NCI-H1092 treated with DMSO at 0.1 percent for 48 hours (cell line): ENCODE data around the gene TOGARAM1.
A peak's percentile ranks its signal among the peaks of the same experiment; 100 is the strongest.

ENCODE experiments used
- DNase-seq: peaks from one replicate; lab custom pipeline; 2025; lab: John Stamatoyannopoulos, UW

Gene TOGARAM1

DNA sequence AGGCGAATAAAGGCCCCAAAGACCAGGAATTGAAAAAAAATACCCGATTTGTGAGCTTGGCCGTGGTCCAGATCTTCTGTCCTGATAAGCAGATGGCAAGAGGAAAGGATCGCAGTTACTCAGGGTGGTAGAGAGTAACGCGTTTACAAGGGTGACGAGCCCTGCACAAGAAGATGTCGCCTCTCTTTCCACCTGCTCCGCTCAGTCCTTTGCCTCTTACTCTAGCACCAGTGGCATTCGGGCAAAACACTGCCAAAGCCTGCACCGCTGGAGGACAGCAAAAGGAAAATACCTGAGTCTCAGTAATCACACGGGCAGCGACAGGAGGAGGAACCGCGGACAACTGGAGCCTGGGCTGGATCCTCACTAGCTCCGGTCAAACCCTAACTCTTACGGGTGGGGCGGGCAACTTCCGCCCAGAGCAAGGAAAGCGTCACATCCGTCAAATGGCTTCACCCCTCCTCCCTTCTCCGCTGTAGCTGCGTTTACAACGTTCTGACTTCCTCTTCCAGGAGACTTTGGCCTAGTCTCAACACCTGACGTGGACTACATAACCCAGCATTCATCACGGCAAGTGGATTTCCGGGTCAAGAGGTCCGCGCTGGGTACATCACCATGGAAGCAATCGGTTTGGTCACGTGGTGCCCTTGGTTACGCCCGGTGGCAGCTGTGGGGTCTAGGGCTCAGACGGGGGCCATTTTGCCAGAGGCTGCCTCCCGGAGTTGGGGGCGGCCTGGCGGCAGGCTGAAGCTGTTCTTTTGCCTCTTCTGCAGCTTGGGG is at the start of gene TOGARAM1, which contains the start of gene KLHL28:
TOGARAM1 (plus strand) TSS at position 637 of the 780 bp plus-strand sequence. CDS start 232 bp downstream, outside the sequence.
KLHL28 (minus strand) TSS at position 394 of the 780 bp plus-strand sequence. CDS start 16,019 bp downstream, outside the sequence.
- DNase-seq: peak; percentile 100

DNA sequence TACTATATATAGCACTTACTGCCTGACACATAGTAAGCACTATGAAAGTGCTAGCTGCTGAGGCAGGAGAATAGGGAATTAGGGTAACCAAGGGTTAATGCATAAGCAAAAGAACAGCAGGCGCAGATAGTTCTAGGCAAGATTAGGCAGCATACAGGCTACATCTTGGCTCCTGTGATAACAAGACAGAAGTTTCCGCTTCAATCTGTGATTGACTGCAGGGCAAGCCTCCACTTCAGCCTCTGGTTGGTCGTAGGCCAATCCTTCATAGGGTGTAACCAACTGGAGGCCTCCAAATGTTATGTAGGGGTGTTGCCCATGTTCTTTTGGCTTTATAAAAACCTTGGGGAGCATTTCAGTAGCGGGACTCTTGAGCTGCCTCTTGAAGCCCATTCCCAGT is 47.1 kb upstream of the TOGARAM1 start:
- DNase-seq: no peak

DNA sequence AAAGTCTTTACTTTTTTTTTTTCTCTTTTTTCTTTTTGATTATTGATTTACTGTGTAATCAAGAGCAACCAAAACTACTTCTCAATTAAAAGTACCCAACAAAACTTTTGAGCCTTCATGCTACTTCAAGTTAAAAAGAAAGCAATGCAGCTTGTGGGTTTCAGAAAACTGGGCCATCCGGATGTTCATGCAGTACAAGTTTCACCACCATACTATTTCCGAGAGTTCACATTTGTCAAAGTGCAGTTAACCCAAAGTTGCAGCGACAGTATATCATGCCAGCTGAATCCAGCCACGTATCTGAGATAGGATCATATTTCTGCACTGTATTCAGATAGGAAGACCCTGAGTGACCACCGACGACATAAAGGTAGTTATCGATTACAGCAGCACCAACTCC is 33.2 kb upstream of the TOGARAM1 start:
- no peak for DNase-seq

DNA sequence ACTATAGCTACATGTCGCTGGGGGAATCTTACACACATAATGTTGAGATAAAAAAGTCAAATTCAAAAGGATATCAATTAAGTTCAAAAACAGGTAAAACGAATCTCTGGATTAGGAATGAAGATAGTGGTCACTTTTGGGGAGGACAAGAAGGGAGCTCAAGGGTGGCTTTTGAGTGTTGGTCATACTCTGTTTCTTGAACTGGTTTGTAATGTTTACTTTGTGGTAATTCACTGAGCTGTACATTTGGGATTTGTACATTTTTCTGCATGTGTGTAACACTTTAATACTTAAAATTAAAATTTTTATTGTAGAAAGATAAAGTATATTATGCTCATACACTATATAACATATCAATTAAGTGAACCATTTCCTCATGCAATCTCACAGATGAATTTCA is 26.8 kb upstream of the TOGARAM1 start:
- no peak for DNase-seq

DNA sequence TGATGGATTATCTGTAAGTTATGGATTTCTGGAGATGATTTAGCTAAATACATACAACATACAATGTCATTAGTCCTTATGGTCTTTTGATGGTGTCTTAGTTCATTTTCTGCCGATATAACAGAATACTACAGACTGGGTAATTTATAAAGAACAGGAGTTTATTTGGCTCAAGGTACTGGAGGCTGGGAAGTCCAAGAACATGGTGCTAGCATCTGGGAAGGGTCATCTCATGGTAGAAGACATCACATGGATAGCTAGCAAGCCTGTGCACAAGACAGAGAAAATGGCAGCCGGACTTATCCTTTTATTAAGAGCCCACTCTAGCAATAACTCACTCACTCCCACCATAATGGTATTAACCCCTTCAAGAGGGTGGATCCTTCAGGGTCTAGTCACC is 24.4 kb upstream of the TOGARAM1 start:
- no peak for DNase-seq

GRCh38 chr14:44940211-44940610 is 21.8 kb upstream of the TOGARAM1 start:
- no peak for DNase-seq

DNA sequence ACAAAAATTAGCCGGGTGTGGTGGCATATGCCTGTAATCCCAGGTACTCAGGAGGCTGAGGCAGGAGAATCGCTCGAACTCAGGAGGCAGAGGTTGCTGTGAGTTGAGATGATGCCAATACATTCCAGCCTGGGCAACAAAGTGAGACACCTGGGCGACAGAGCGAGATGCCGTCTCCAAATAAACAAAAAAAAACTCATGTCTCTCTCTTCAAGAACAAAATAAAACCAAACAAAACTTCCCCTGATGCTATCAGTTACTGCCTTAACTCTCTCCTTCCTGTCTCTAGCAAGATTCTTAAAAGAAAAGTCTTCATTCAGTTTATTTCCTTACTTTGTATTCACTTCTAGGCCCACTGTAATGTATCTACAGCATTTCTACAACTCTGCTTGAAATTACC is 21.0 kb upstream of the TOGARAM1 start:
- no peak for DNase-seq

DNA sequence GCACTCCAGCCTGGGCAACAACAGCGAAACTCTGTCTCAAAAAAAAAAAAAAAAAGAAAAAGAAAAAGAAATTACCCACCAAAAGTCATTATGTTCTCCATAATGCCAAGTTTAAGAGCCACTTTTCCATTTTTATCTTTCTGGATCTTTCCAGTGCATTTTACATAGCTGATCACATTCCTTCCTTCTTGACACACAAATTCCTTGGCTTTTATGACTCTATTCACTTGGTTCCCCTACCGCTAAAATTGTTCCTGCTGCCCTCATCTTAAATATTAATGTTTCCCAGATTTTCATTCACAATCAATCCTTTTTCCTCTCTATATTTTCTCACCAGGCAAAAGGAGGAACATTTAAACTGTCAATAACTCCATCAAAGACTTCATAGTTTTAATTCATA is 20.4 kb upstream of the TOGARAM1 start:
- DNase-seq: no peak

DNA sequence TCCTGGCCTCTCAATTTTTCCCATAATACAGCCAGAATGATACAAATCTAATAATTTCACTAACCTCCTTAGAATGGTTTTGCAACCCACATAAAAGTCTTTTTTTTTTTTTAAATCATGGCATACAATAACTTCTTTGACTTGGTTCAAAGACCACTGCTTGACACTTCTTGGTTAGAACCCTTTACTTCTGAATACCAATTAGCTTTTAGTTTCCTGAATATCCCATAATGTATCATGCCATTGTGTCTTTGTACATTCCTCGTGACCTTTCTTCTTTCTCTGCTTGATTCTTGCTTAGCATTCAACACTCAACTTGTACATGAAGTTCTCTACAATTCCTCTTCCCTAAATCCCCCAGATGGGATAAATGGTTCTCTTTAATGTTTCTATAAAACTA is 19.6 kb upstream of the TOGARAM1 start:
- DNase-seq: no peak

- DNase-seq: no peak
Measured at GRCh38 chr14:44944107-44944506, 17.9 kb upstream of the TOGARAM1 start.

DNA sequence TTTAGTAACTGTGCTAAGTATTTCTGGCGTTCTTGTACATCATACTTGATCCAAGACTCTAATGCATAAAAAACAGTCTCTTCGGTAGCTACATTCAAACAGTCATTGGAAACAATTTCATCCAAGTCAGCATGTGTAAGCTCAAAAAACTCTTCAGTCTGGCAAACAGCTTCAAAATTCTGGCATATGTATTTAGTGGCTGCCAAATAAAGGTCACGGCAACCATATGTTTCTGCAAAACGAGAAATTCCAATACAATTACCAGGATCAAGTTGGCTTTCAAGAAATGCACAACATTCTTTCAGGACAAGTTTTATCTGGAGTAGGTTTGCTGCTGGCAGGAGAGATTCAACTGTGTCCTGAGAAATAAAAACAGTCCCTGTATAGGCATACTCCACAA is 16.7 kb upstream of the TOGARAM1 start:
- DNase-seq: no peak

- no peak for DNase-seq
Measured at GRCh38 chr14:44951051-44951450, 10.9 kb upstream of the TOGARAM1 start.

GRCh38 chr14:44952391-44953110 is 9.4 kb upstream of the TOGARAM1 start:
- DNase-seq: no peak

GRCh38 chr14:44954750-44955149 is 7.2 kb upstream of the TOGARAM1 start:
- DNase-seq: no peak

DNA sequence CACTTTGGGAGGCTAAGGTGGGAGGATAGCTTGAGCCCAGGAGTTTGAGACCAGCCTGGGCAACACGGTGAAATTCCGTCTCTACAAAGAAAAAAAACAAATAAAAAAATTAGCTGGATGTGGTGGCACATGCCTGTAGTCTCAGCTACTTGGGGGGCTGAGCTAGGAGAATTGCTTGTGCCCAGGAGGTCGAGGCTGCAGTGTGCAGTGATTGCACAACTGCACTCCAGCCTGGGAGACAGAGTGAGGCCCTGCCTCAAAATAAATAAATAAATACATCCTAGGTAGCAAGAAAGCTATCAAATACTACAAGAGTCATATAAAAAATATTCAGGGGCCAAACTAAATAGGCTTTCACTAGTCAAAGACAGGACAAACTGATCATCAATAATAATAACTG is 6.5 kb upstream of the TOGARAM1 start:
- DNase-seq: no peak

GRCh38 chr14:44956866-44957265 is 5.1 kb upstream of the TOGARAM1 start:
- DNase-seq: no peak

- DNase-seq: no peak
Measured at GRCh38 chr14:44959538-44959937, 2.5 kb upstream of the TOGARAM1 start.

DNA sequence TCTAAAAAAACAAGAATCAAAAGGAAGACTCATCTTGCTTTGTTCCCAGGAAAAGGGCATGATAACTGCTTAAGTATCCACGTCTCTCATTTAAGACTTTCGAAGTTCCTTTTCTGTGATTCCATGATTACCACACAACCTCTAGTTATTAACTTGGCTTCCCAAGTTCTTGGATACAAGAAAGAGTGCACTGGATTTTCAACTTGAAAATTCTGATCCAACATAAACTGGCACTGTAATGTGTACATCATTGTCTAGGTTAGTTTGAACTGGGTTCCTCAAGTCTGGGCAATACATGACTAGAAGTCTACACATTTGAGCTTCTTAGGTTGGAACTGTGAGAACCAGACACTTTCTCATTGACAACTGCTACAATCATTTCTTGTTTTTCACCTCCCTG is 1.8 kb upstream of the TOGARAM1 start:
- no peak for DNase-seq

- no peak for DNase-seq
Measured at GRCh38 chr14:44960646-44961045, 1.3 kb upstream of the TOGARAM1 start.

GRCh38 chr14:44961151-44961553 is 838 bp upstream of the TOGARAM1 start:
- DNase-seq: peak; percentile 68

GRCh38 chr14:44962334-44963043 is 499 bp downstream of the TOGARAM1 start:
- DNase-seq: peak; percentile 67

DNA sequence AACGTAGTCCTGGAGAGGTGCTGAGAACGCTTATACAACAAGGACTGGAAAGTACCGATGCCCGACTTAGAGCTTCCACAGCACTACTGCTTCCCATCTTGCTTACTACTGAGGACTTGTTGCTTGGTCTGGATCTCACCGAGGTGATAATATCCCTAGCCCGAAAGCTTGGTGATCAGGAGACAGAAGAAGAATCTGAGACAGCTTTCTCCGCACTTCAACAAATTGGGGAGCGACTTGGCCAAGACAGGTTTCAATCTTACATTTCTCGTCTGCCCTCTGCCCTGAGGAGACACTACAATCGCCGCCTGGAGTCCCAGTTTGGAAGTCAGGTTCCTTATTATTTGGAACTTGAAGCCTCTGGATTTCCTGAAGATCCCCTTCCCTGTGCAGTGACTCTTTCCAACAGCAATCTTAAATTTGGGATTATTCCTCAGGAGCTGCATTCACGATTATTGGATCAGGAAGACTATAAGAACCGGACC is 1.1 kb downstream of the TOGARAM1 start:
- DNase-seq: peak; percentile 36
